Stimulated activated CD4-positive, alpha-beta T cell treated with anti-CD3 and anti-CD28 coated beads, TNF-alpha, amount 100 ng/mL, for 4 hours (primary cell): ENCODE data around the gene TCF21.

Source experiments
- DNase-seq, 3 experiments: peaks; one replicate each; pipeline ENCODE4 v3.0.0-alpha.2; 2020; ENCODE audit warnings: low read depth in 3 of 3

Gene TCF21

DNA sequence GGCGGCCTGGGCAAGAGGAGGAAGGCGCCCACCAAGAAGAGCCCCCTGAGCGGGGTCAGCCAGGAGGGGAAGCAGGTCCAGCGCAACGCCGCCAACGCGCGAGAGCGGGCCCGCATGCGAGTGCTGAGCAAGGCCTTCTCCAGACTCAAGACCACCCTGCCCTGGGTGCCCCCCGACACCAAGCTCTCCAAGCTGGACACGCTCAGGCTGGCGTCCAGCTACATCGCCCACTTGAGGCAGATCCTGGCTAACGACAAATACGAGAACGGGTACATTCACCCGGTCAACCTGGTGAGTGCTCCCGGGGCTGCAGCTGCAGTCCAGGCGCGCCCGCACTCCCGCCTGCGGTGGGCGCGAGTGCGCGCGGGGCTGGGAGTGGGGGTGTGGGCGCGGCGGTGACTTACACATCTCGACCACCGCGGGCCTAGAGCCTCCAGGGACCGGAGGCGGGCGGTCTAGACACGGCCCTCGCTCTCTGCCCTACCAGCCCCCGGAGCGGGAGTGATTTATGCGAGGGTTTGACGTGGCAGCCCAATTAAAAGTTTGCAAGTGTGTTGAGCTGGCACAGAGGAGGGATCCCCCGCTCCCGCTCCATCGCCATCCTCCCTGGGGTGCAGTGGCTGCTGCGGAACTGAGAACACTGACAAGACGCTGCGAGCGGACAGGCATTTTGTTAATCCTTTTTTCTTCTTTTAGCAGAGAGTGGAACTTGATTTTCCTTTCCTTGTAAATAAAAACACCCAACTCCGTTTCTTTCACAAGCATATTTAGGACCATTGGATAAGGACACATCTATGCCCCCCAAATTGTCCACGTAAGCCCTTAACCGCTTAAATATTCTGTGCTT is 867 bp downstream of the TCF21 start:
- no peak for DNase-seq

DNA sequence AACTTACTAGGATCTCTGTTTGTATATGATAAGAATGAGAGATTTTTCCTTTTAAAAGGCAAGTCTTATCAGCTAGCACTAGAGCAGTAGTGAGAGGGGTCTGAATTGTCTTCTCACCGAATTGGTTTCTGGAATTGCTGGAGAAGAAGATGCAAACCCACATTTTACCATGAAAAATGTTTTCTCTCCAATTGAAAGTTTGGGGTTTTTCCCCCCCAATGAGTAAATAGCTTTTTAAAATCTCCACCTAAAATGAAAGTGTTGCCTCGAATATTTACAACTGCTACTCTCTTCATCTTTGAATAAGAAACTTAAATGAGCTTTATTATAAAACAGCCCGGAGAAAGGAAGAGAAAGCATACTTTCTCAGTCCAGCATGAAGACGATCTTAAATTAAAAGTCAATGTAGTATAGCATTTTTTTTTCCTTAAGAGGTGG is 1.8 kb downstream of the TCF21 start:
- DNase-seq, result no peak

DNA sequence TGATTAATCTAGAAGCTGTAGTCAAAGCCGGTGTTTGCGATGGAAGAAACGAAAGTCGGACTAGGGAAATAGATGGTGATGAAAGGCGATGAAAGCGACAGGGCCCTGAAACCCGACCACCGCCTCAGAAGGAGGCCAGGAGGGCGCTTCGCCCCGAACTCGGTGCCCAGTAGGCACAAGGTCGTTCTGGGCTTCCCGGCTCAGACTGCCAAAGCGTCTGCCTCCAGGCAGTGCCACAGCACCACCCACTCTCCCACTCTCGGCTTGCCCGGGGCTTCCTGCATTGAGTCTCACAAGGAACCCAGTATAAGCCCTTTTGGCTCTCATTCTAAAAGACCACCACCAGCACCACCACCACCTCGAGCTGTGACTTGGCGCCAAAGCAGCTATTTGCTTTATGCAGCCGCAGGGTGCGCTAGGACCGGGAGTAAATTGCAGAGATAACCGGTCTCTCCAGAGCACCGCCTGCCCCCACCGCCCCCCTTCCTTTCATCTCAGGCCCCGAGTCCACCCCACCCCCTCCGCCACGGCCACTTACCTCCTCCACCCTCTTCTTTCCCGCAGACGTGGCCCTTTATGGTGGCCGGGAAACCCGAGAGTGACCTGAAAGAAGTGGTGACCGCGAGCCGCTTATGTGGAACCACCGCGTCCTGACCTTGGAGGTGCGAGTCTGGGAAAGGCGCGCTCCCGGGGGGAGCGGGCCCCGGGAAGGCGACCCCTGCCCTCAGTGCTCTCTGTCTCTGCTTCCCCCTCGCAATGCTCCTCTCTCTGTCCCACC is 2.4 kb downstream of the TCF21 start:
- peak in 1 of 3 experiments; percentile 3 for DNase-seq

DNA sequence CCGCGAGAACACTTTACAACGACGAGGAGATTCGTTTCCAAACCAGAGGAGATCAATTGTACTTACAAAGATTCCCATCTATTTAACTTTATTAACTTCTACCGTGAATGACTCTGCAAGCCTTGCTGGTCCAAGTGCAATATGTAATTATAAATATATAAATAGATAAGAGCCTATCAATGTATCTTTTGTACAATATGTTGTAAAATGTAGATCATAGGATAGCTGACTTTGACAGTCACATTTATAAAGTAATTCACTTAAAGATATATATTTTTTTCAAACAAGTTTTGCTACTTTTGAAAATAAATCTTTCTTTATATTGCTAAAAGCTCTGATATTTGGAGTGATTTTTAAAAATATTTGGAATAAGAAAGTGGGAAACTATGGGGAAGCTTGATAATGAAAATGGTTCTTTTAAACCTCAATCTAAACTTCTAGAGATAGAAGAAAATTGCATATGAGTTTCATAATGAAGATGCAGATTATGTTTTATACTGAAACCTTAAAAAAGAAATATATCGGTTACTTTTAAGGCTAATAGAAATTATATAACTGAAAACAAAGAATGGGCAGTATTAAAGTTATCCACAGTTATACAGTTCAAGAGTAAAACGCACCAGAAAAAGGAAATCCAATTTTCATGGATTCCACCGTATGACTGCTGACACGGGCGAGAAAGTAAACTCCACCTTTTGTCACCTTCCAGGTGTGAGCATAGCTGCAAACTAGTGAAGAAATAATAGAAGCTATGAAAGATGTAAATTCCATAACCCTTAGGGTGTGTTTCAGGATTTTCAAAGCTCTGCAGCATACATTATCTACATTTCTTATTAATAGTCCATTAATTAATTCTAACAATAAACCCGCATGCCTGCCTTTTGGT is 3.3 kb downstream of the TCF21 start:
- DNase-seq, result no peak

DNA sequence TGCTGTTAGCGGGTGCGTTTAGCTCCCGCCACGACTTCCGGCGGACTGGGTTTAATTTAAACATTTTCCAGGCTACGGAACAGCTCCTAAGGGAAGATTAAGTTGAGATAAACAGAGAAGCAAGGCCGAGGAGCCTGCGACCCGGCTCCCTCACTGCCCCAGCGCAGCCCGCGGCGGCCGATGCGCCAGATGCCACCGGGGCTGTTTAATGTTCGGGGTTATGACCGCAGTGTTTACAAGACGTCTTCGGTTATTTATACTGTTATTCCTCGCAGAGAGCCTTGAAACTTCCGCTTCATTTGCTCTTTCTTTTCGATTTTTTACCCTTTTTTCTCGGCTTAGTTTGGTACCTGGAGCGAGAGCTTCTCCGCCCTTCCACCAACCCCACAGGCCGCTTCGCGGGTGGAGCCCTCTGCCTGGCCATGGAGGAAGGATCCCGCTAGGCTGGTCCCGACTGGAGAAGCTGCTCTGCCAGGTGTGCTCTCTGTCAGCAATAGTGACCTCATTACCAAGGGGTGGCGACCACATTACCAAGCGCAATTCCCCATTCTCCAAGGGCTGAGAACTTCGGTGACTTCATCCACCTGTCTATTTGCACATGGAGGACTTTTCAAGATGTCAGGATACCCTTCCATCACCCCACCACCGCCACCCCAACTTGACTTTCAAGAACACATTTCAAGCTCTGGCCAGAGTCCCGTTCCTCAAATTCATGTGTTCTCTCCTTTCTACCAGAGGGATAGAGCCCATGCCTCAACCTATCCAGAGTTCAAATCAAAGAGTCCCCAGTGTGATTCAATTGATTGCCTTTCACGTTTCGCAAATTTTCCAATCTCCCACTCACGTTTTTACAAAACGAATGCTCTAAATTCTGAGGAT is 4.1 kb downstream of the TCF21 start:
- no peak for DNase-seq

DNA sequence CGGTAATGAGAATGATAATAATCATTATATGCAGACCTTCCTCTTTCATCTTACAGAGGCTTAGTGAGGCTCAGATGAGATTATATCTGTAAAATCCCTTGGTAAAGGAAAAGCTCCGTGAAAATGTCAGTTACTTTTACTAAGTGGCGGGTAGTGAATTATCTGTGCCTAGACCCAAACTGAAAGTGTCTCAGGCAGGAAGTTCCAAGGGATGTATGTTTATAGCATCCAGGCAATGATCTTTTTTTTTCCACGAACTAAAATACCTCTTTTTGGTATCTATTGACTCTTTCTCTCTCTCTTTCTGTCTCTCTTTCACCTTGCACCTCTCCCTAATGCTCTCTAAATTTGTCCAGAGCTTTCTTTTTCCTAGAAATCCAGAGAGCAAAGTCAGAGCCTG is 5.0 kb downstream of the TCF21 start:
- DNase-seq, result no peak

DNA sequence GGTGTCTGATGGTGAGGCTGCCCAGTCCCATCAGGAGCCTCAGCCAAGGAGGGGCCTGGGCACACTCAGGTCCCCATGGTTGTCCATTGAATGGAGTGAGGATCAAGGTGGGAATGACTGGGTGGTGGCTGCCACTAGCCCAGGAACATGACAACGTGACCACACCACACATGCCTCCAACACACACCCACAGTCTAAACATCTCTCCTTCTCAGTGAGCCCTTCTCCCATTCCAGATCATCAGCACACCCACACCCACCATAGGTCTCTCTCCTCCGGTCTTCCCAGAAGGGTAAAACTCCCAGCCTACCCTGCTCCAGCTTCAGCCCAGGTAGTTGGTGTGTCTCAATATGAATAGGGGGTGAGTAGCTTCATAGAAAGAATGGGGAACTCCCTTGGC is 5.5 kb downstream of the TCF21 start:
- DNase-seq, result no peak

DNA sequence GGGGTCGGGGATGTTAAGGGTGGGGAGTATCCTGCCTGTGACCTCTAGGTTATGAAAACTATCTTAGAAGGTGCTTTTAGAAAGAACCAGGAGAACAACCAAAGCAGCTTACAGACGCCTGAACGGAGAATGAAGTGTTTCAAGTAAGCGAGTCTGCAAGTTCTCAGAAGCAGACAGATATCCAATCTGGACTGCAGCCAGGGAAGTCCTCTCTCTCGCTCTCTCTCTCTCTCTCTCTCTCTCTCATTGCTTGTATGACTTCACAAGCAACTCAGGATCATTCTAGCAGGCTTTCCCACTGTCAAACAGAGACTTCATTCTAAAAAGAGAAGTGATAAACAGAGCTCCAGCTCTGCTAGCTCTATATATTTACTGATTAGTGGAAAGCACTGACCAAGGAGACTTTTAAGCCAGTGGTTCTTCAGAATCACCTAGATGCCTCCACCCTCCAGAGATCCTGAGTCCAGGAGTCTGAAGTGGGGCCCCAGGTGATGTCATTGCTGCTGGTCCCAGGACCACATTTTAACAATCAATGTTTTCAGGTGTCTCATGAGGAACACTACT is 6.0 kb downstream of the TCF21 start:
- no peak for DNase-seq

DNA sequence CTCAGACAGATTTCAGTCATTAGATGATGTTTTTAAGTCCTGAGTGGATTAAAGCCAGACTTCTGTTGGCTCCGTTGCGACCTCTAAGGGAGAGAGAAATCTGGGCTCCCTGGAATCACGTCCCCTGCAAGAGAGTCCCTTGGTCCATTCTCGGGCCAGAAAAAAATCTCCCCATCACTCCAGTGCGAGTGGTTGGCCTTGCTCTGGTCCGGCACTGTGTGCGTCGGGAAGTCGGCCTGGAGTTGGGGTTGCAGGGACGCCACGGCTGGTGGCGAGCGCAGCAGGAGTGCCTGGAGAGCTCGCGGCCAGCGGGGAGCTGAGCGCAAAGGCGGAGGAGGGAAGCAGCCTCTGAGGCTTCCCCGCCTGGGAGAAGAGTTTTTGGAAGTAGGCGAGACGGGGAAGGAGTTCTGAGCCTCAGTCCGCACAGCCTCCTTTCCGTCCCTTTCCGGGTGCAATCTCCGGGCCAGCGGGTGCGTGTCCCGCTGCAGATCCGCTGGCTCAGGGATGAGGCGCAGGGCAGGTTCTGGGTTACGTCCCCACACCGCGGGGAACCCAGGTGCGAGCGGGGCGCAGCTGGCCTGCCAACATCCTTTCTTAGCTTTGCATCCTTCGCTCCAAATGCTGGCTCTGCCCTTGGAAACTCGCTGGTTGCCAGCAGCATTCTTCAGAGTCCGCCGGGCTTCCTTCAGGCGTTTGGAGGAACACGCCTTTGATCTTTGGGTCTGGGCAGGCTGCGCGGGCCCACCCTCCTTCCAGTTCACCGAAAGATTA is 6.8 kb downstream of the TCF21 start:
- DNase-seq, result no peak

DNA sequence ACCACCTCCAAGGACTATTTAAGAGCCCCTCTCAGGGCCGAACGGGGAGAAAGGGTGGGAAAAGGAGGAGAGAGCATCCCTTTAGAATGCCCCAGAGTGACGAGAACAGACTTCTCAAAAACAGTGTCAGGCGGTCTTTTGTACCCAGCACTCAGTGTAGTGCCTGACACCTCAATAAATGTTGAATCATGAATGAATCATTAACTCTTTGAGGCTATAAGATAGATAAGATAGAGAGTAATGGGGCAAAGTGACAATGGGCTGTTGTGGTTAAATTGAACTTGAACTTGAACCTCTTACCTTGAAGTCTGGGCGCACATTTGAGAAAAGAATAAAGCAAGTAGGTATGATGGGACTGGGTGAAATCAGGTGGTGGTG is 7.4 kb downstream of the TCF21 start:
- DNase-seq, result no peak

DNA sequence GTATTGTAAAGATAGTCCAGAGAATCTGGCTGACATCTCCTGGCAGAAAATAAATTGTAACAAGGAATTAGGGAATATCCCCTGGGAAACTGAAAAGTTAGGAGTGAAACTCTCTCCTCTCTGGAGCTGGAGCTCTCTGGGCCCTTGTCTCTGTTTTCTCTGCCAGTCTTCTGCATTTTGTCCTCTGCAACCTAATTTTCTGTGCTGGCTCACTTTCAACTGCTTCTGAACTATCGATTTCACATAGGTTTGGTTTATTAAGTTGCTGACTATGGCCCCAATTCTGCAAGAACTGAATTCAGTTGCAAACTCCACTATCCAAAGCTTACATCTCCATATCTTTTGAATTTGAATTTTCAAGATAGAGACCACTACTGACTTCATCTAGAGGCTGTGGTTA is 9.3 kb downstream of the TCF21 start:
- DNase-seq, result no peak

DNA sequence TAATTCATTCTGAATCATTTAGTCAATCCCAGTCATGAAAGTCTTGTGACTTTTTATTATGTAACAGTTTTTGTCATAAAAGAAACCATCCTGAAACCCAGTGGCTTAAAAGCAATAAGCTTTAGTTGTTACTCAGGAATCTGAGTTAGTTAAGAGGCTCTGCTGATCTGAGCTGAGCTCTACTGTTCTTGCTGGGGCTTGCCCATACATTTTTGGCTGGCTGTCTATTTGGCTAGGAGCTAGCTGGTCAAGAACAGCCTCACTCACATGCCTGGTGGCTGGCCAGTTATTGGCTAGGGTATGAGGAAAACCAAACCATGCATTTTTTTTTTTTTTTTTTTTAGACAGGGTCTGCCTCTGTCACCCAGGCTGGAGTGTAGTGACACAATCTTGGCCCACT is 10.6 kb downstream of the TCF21 start:
- no peak for DNase-seq

DNA sequence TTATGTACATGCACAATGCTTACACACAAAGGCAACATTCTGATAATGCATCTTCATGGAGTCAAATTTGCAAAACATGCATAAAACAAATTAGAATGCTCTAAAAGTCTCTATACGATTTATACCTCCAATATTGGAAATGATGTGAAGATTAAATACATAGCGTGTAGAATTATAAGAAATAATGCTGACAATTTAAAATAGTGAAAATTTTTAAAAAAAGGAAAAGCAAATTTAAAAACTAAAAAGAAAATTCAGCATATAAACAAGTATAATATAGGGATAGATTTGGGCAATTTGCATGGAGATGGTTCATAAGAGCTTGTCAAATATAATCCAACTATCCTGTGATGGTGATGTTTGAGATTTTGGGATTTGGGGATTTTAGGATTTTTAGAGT is 14.9 kb downstream of the TCF21 start:
- no peak for DNase-seq

DNA sequence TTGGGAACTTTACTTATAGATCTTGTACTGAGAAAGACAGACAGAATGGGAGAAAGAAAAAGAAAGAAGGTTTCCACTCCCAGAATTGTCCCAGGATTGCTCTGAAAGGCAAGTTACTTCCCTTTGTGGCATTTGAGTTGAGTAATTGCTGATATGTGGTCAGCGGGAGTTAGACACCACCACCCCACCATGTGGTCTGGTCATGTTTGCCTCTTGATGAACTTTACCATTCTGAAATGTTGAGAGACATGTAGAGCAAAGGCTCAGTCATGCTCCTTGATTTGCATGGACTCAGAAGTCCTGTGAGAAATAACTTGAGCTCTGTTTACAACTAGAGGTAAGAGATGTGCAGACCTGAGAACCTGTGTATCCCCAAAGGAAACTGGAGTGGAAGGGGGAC is 17.1 kb downstream of the TCF21 start:
- DNase-seq, result no peak

DNA sequence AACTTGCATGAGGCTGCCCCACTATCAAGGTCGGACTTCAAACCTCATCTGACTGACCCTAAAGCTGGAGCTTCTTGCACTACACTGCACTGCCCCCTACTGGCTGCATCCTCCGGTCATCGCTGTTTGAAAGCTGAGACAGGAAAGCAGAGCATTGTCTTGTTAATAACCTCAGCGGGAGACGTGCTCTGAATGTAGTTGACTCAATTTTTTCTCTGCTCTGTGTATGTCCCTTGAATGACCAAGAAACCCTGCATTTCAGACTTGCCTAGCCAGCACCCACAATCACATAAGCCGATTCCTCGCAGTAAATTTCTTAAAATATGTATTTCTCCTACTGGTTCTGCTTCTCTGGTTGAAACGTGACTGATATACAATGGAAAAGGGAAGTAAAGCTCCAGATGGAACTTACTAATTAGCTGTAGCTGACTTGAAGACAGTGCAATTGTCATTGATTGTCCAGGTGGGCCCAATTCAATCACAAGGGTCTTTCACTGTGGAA is 27.8 kb downstream of the TCF21 start:
- DNase-seq, result peak; percentile 49 to 61 (median 50)

DNA sequence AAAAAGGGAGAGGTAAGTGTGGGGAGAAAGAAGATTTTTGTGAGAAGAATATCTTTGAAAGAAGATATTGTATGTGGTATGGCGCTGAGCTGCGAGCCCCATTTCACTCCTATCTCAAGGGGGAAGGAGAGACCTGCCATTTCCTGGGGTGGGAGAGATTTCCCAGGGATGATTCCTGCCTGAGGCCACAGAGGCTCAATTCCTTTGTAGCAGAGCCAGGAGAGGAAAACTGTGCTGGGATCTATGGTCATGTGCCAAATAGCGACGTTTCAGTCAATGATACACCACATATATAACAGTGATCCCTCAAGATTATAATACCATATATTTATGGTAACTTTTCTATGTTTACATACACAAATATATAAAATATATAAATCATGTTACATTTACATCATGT is 28.9 kb downstream of the TCF21 start:
- no peak for DNase-seq

DNA sequence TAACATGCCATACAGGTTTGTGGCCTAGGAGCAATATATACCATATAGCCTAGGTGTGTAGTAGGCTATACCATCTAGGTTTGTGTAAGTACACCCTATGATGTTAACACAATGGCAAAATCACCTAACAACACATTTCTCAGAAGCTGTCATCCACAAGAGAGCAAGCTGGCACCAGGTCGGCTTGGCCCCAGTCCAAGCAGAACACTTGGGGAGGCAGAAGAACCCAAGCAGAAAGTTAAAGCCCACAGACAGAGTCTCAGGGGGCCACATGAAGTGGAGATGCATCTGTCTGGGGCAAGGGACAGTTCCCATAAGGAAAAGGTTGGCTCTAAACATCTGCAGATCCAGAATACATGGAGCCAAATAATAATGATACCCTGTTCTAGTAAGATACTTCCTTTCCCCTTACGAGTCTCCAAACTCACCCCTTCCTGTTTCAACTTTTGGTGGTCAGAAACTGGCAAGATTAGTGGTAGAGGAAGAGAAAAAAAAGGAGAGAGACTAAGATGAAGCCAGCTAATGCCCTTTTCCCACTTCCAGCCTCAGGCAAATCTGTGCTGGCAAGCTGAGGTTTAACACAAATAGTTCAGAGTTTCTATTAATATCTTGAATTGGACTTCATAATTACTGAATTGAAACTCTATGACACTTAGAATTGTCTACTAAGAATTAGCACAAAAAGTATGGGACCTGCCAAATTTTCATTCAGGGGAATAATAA is 29.5 kb downstream of the TCF21 start:
- DNase-seq, result no peak

DNA sequence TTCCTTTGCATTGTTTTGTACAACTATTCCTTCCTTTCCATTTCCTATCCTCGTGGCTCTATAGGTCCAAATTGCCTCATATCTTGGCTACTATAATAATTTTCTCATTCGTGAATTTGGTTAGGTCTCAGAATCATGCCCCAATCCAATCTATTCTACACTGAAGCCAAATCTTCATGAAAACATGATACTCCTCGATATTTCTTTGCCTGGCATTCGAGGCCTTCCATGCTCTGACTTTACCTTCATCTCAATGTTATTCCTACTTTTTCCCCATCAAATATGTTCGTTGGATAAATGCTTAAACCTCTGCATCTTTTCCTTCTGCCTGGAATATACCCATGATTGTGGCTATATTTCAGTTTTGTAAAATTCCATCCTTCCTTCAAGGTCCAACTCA is 30.4 kb downstream of the TCF21 start:
- DNase-seq, result no peak

DNA sequence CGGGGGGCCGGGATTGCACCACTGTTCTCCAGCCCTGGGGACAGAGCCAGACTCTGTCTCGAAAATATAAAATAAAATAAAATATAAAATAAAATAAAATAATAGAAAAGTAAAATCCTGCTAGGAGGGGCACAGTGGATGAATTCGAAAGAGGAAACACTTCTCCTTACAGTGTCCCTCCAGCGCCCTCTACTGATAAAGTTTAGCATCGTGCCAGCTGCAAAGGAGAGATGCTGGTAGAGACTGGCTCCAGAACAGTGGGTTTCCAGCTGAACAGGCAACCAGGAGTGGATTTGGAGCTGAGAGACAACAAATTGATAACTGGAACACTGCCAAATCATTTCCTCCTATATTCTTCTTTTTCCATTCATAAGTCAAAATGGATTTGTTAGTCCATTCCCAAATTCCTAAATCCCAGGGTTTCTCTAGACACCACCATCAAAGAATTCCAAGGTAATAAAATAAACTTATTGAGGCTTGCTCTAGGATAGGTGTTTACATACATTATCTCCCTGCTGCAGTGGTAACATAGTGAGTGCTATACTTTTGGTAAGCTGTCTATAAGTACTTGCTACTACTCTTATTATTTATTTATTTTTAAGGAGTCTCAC is 32.4 kb downstream of the TCF21 start:
- DNase-seq, result peak; percentile 23 to 45 (median 36)
